ENCODE measurements around the gene KRT77.

Gene KRT77

DNA sequence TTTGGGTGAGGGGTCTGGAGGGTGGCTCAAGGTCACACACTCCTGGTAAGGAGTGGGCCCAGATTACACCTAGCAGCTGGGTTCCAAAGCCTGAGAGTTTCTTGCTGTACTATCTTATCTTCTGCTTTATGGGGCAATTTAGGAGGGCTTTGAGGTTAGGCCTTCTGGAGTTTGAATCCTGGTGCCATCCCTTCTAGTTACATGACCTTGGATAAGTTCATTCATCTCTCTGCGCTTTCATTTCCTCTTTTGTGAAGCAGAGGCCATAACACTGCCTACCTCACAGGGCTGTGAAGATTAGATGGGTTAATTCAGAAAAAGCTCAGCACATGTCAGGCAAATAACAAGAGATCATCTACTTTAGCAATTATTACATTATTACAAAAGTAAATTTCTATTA, 7.4 kb upstream of the KRT77 start:
- Histone ChIP-seq H3K79me2 (ENCODE audit: low read length) (no peaks in the 10 kb centered on the region), H3K36me3 (replicated peaks; ENCODE audit: low read depth, low read length) (no peaks in the 10 kb centered on the region), H3K9ac (ENCODE audit: low read length) (no peak overlapping the region), H3K4me2 (ENCODE audit: low read length) (no peak overlapping the region), H2AFZ (ENCODE audit: low read depth, low read length) (no peak overlapping the region), H4K20me1 (ENCODE audit: insufficient read depth, low read length) (no peaks in the 10 kb centered on the region), H3K9me3 (ENCODE audit: insufficient read depth, low read length) (no peaks in the 10 kb centered on the region), H3K27me3 (ENCODE audit: low read depth, low read length) (peaks cover 4% of the 10 kb centered on the region; the same call in 1 of the 2 replicates), H3K4me3 (ENCODE audit: low read length) (no peak overlapping the region), H3K27ac (ENCODE audit: low read length) (no peak overlapping the region), H3K4me1 (ENCODE audit: low read length) (no peaks in the 10 kb centered on the region)
- TF ChIP-seq, protein P1, sequence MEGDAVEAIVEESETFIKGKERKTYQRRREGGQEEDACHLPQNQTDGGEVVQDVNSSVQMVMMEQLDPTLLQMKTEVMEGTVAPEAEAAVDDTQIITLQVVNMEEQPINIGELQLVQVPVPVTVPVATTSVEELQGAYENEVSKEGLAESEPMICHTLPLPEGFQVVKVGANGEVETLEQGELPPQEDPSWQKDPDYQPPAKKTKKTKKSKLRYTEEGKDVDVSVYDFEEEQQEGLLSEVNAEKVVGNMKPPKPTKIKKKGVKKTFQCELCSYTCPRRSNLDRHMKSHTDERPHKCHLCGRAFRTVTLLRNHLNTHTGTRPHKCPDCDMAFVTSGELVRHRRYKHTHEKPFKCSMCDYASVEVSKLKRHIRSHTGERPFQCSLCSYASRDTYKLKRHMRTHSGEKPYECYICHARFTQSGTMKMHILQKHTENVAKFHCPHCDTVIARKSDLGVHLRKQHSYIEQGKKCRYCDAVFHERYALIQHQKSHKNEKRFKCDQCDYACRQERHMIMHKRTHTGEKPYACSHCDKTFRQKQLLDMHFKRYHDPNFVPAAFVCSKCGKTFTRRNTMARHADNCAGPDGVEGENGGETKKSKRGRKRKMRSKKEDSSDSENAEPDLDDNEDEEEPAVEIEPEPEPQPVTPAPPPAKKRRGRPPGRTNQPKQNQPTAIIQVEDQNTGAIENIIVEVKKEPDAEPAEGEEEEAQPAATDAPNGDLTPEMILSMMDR (IDR thresholded peaks at IDR 0.05; ENCODE audit: low read depth, low read length) = no peak
- no peak for TF ChIP-seq EZH2phosphoT487 (IDR thresholded peaks at IDR 0.05; ENCODE audit: low read depth)

DNA sequence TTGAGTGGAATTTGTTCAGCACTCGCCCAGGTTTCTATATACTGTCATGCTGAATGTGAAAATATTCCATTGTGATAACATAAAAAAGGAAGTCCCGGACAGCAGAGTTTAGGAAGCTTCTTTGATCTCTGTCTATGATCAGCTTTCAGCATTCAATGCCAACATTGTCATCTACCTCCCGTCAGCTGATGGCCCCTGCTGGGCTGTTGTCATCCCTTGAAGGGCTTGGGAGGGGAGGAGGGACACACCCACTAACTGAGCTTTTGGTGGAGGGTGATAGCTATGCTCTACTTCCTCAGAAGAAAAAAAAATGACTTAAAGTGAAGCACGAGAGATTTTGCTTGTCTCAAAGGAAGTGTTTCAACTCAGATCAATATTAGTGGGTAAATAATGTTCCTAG, 4.7 kb upstream of the KRT77 start:
- Histone ChIP-seq H3K36me3 (replicated peaks; ENCODE audit: low read depth, low read length) (no peaks in the 10 kb centered on the region), H3K27me3 (ENCODE audit: low read depth, low read length) (peaks cover 12% of the 10 kb centered on the region), H3K9me3 (ENCODE audit: insufficient read depth, low read length) (no peaks in the 10 kb centered on the region), H3K4me3 (ENCODE audit: low read length) (no peak overlapping the region), H2AFZ (ENCODE audit: low read depth, low read length) (no peak overlapping the region), H3K4me1 (ENCODE audit: low read length) (no peaks in the 10 kb centered on the region), H3K79me2 (ENCODE audit: low read length) (no peaks in the 10 kb centered on the region), H3K4me2 (ENCODE audit: low read length) (no peak overlapping the region), H4K20me1 (ENCODE audit: insufficient read depth, low read length) (no peaks in the 10 kb centered on the region), H3K27ac (ENCODE audit: low read length) (no peak overlapping the region), H3K9ac (ENCODE audit: low read length) (no peak overlapping the region)
- TF ChIP-seq EZH2phosphoT487 (IDR thresholded peaks at IDR 0.05; ENCODE audit: low read depth) = no peak
- TF ChIP-seq, protein P1 (IDR thresholded peaks at IDR 0.05; ENCODE audit: low read depth, low read length) = no peak

DNA sequence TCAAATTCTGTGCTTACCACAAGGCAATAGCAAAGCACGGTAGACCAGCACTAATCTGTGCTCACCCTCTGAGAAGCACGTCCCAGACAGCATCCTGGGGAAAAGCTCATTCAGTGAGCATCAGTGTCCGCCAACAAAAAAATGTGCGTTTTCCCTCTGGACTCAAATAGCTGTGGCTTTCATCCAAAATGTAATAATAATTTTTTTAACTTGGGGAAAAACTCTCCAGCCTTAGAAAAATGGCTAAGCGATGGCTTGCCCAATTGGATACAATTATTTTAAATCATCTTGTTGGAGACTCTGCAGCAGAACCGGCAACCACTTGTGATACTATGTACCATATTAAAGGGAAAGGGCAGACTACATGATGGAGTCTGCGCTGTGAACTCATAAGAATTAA, 1.1 kb upstream of the KRT77 start:
- no peak for TF ChIP-seq EZH2phosphoT487 (IDR thresholded peaks at IDR 0.05; ENCODE audit: low read depth)
- TF ChIP-seq, protein P1 (IDR thresholded peaks at IDR 0.05; ENCODE audit: low read depth, low read length) = no peak
- no peaks in the 10 kb centered on the region for H3K36me3 ChIP-seq (replicated peaks; ENCODE audit: low read depth, low read length)
- no peaks in the 10 kb centered on the region for H4K20me1 ChIP-seq (ENCODE audit: insufficient read depth, low read length)
- peaks cover 12% of the 10 kb centered on the region for H3K27me3 ChIP-seq (ENCODE audit: low read depth, low read length)
- no peak overlapping the region for H3K9ac ChIP-seq (ENCODE audit: low read length)
- H2AFZ ChIP-seq (ENCODE audit: low read depth, low read length) = no peak overlapping the region
- H3K4me3 ChIP-seq (ENCODE audit: low read length) = no peak overlapping the region
- no peak overlapping the region for H3K27ac ChIP-seq (ENCODE audit: low read length)
- no peaks in the 10 kb centered on the region for H3K4me1 ChIP-seq (ENCODE audit: low read length)
- H3K79me2 ChIP-seq (ENCODE audit: low read length) = no peaks in the 10 kb centered on the region
- no peak overlapping the region for H3K4me2 ChIP-seq (ENCODE audit: low read length)
- H3K9me3 ChIP-seq (ENCODE audit: insufficient read depth, low read length) = no peaks in the 10 kb centered on the region

DNA sequence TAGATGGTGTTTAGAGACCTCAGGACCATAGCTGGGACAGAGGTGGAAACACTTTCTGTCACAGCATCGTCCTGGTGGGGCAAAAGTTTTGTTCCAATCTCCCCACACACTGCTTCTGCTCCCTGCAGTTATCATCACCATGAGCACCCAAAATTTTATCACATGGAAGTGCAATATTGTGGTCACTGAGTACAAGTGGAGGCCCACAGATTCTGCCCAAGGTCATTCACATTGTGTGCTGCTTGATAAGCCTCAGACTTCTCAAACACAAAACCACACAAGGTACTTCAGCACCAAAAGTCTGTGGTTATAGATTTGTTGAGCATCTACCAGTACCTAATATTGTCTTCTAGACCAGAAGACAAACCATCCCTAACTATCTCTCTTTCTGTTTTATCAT, 554 bp upstream of the KRT77 start:
- H3K79me2 ChIP-seq (ENCODE audit: low read length) = no peaks in the 10 kb centered on the region
- H3K9ac ChIP-seq (ENCODE audit: low read length) = no peak overlapping the region
- no peak overlapping the region for H3K4me3 ChIP-seq (ENCODE audit: low read length)
- no peak overlapping the region for H2AFZ ChIP-seq (ENCODE audit: low read depth, low read length)
- H3K9me3 ChIP-seq (ENCODE audit: insufficient read depth, low read length) = no peaks in the 10 kb centered on the region
- H3K4me2 ChIP-seq (ENCODE audit: low read length) = no peak overlapping the region
- no peak for TF ChIP-seq EZH2phosphoT487 (IDR thresholded peaks at IDR 0.05; ENCODE audit: low read depth)
- TF ChIP-seq, protein P1 (IDR thresholded peaks at IDR 0.05; ENCODE audit: low read depth, low read length) = no peak
- no peak overlapping the region for H3K27ac ChIP-seq (ENCODE audit: low read length)
- no peaks in the 10 kb centered on the region for H3K4me1 ChIP-seq (ENCODE audit: low read length)
- no peaks in the 10 kb centered on the region for H4K20me1 ChIP-seq (ENCODE audit: insufficient read depth, low read length)
- no peaks in the 10 kb centered on the region for H3K36me3 ChIP-seq (replicated peaks; ENCODE audit: low read depth, low read length)
- peaks cover 12% of the 10 kb centered on the region for H3K27me3 ChIP-seq (ENCODE audit: low read depth, low read length)

All from OCI-LY3 (cell line).